ENCODE measurements around the gene RGS17.
"Not testable (repeated sequence)": the region's sequence is repeated elsewhere in the genome, so short reads cannot be mapped to it uniquely, and the experiment has no call there.

RGS17 gene

DNA sequence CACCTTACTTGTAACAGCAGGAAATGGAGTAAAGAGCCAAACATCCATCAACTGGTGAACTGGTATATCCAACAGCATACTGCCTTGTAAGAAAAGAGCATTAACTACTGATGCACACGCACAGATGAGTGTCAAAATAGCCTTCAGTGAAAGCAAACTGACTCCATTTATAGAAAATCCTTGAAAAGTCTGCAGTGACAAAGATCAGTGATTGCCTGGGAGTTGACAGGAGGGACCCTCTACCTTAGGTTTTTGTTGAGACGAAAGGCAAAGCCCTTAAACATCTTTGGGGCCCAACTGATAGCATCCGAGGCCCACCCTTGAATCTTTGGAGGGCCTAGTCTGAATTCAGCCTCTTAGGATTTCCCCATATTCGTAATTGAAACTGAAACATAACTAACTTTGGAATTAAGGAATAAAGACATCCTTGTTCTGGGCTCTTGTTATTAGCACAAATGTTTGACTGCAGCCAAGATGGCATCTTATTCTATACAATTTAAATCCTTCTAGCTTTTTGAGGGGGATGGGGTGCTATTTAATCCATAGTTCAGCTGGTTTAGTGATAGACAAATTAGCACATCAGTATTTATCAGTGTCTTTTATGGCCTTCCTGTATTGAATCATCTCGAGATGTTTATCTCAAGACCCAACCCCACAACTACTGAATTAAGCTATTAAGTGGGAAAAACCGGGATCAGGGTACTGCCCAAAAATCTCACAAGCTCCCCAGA, 161.2 kb downstream of the RGS17 start:
- no peak for TF ChIP-seq POLR2AphosphoS5 (IDR thresholded peaks at IDR 0.05; ENCODE audit: low read depth)
- TF ChIP-seq GABPA (IDR thresholded peaks at IDR 0.05; ENCODE audit: low read depth) = no peak
- TF ChIP-seq, protein P1, sequence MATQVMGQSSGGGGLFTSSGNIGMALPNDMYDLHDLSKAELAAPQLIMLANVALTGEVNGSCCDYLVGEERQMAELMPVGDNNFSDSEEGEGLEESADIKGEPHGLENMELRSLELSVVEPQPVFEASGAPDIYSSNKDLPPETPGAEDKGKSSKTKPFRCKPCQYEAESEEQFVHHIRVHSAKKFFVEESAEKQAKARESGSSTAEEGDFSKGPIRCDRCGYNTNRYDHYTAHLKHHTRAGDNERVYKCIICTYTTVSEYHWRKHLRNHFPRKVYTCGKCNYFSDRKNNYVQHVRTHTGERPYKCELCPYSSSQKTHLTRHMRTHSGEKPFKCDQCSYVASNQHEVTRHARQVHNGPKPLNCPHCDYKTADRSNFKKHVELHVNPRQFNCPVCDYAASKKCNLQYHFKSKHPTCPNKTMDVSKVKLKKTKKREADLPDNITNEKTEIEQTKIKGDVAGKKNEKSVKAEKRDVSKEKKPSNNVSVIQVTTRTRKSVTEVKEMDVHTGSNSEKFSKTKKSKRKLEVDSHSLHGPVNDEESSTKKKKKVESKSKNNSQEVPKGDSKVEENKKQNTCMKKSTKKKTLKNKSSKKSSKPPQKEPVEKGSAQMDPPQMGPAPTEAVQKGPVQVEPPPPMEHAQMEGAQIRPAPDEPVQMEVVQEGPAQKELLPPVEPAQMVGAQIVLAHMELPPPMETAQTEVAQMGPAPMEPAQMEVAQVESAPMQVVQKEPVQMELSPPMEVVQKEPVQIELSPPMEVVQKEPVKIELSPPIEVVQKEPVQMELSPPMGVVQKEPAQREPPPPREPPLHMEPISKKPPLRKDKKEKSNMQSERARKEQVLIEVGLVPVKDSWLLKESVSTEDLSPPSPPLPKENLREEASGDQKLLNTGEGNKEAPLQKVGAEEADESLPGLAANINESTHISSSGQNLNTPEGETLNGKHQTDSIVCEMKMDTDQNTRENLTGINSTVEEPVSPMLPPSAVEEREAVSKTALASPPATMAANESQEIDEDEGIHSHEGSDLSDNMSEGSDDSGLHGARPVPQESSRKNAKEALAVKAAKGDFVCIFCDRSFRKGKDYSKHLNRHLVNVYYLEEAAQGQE (IDR thresholded peaks at IDR 0.05; ENCODE audit: insufficient replicate concordance, low read depth) = no peak
- TF ChIP-seq, protein P2, sequence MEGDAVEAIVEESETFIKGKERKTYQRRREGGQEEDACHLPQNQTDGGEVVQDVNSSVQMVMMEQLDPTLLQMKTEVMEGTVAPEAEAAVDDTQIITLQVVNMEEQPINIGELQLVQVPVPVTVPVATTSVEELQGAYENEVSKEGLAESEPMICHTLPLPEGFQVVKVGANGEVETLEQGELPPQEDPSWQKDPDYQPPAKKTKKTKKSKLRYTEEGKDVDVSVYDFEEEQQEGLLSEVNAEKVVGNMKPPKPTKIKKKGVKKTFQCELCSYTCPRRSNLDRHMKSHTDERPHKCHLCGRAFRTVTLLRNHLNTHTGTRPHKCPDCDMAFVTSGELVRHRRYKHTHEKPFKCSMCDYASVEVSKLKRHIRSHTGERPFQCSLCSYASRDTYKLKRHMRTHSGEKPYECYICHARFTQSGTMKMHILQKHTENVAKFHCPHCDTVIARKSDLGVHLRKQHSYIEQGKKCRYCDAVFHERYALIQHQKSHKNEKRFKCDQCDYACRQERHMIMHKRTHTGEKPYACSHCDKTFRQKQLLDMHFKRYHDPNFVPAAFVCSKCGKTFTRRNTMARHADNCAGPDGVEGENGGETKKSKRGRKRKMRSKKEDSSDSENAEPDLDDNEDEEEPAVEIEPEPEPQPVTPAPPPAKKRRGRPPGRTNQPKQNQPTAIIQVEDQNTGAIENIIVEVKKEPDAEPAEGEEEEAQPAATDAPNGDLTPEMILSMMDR (IDR thresholded peaks at IDR 0.05; ENCODE audit: insufficient read depth, low read length) = no peak
- TF ChIP-seq SPI1 (IDR thresholded peaks at IDR 0.05; ENCODE audit: borderline replicate concordance, low read depth) = no peak
- no peak overlapping the region for H3K27ac ChIP-seq (replicated peaks)
- no peaks in the 10 kb centered on the region for H3K27me3 ChIP-seq (ENCODE audit: insufficient read depth, poor library complexity, severe bottlenecking)
- no peak overlapping the region for H3K4me3 ChIP-seq (replicated peaks; ENCODE audit: insufficient read depth, low read length)
- DNase-seq (ENCODE audit: low read depth in 1 of 2, low spot score in 1 of 2) = no peak

DNA sequence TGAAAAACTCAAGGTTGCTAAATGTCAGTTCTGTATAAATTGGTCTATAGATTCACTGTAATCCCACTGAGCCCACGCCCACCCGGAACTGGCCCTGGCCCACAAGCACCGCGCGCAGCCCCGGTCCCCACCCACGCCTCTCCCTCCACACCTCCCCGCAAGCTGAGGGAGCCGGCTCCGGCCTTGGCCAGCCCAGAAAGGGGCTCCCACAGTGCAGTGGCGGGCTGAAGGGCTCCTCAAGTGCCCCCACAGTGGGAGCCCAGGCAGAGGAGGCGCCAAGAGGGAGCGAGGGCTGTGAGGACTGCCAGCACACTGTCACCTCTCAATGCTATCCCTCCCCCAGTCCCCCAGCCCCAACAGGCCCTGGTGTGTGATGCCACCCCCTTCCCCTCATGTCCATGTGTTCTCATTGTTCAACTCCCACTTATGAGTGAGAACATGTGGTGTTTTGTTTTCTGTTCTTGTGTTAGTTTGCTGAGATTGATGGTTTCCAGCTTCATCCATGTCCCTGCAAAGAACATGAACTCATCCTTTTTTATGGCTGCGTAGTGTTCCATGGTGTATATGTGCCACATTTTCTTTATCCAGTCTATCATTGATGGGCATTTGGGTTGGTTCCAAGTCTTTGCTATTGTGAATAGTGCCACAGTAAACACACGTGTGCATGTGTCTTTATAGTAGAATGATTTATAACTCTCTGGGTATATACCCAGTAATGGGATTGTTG, 164.8 kb downstream of the RGS17 start:
- H3K27ac ChIP-seq (replicated peaks); DNase-seq (ENCODE audit: low read depth in 1 of 2, low spot score in 1 of 2); H3K27me3 ChIP-seq (ENCODE audit: insufficient read depth, poor library complexity, severe bottlenecking); H3K4me3 ChIP-seq (replicated peaks; ENCODE audit: insufficient read depth, low read length): not testable (repeated sequence)

DNA sequence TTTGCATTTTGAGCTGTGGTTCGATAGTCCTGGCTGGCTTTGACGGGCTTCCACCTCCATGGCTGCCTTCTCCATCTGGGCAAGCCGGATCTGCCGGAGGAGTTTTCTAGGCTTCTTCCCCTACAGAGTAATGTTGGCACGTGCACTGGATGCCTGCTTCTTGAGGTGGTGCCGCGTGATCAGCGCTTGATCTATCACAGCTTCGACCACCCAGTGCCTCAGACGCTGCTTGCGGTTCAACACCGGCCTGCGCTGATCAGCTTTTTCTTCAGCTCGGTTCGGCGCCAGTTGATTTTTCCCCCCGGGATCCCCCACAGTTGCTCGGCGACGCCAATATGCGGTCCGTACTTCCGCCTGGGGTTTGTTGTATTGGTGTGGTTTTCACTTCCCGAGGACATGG, 171.7 kb downstream of the RGS17 start:
- DNase-seq (ENCODE audit: low read depth in 1 of 2, low spot score in 1 of 2) = no peak
- Histone ChIP-seq H3K4me3 (replicated peaks; ENCODE audit: insufficient read depth, low read length) (no peak overlapping the region), H3K27ac (replicated peaks) (no peak overlapping the region), H3K27me3 (ENCODE audit: insufficient read depth, poor library complexity, severe bottlenecking) (peaks cover 2% of the 10 kb centered on the region)
- TF ChIP-seq POLR2AphosphoS5 (IDR thresholded peaks at IDR 0.05; ENCODE audit: low read depth) (no peak), SPI1 (IDR thresholded peaks at IDR 0.05; ENCODE audit: borderline replicate concordance, low read depth) (no peak), GABPA (IDR thresholded peaks at IDR 0.05; ENCODE audit: low read depth) (no peak)
- TF ChIP-seq, protein P2 (IDR thresholded peaks at IDR 0.05; ENCODE audit: insufficient read depth, low read length) = no peak
- TF ChIP-seq, protein P1 (IDR thresholded peaks at IDR 0.05; ENCODE audit: insufficient replicate concordance, low read depth) = no peak

DNA sequence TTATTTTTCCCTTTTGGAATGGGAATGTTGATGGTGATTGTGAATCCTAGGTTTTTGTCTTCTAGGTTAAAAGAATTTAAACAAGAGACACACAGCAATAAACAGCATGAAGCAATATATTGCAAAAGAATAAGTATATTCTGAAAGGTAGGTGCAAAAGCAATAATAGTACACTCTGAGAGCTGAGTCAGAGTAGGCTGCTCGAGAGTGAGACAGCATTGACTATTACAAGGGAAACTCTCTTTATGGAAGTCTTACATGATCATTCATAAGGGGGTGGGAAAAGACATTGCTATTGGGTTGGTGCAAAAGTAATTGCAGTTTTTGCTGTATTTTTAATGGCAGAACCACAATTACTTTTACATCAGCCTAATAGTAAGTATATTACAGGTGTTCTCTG, 173.3 kb downstream of the RGS17 start:
- TF ChIP-seq POLR2AphosphoS5 (IDR thresholded peaks at IDR 0.05; ENCODE audit: low read depth) (no peak), SPI1 (IDR thresholded peaks at IDR 0.05; ENCODE audit: borderline replicate concordance, low read depth) (no peak), GABPA (IDR thresholded peaks at IDR 0.05; ENCODE audit: low read depth) (no peak)
- Histone ChIP-seq H3K27me3 (ENCODE audit: insufficient read depth, poor library complexity, severe bottlenecking) (peaks cover 2% of the 10 kb centered on the region), H3K27ac (replicated peaks) (no peak overlapping the region), H3K4me3 (replicated peaks; ENCODE audit: insufficient read depth, low read length) (no peak overlapping the region)
- DNase-seq (ENCODE audit: low read depth in 1 of 2, low spot score in 1 of 2) = no peak

Measured in HL-60 (cell line).